GM21529 (cell line): ENCODE results near the gene LTBP1.

Experiments
- ATAC-seq: cut with Tn5 transposase; IDR thresholded peaks from one replicate; pipeline ENCODE4 v1.9.1; 2021; ENCODE audit not compliant: unreplicated experiment

The LTBP1 gene

GRCh38 chr2:33288011-33288410 is 341.3 kb downstream of the LTBP1 start:
- no peak for ATAC-seq

GRCh38 chr2:33289961-33290360 is 343.2 kb downstream of the LTBP1 start:
- no peak for ATAC-seq

- ATAC-seq: no peak
Observed at GRCh38 chr2:33291278-33292013, 344.7 kb downstream of the LTBP1 start.

- ATAC-seq: no peak
Observed at GRCh38 chr2:33292063-33292462, 345.3 kb downstream of the LTBP1 start.

- ATAC-seq: peak; percentile 57
Observed at GRCh38 chr2:33292981-33293595, 346.3 kb downstream of the LTBP1 start.

GRCh38 chr2:33298233-33298632 is 351.5 kb downstream of the LTBP1 start:
- ATAC-seq: no peak

- no peak for ATAC-seq
Observed at GRCh38 chr2:33301355-33301754, 354.6 kb downstream of the LTBP1 start.

- ATAC-seq: no peak
Observed at GRCh38 chr2:33302348-33302747, 355.6 kb downstream of the LTBP1 start.

- ATAC-seq: no peak
Observed at GRCh38 chr2:33304032-33304864, 357.5 kb downstream of the LTBP1 start.

GRCh38 chr2:33307659-33308270 is 361.0 kb downstream of the LTBP1 start:
- no peak for ATAC-seq

GRCh38 chr2:33312355-33312754 is 365.6 kb downstream of the LTBP1 start:
- ATAC-seq: no peak

- ATAC-seq: no peak
Observed at GRCh38 chr2:33313039-33313438, 366.3 kb downstream of the LTBP1 start.

- no peak for ATAC-seq
Observed at GRCh38 chr2:33314541-33314940, 367.8 kb downstream of the LTBP1 start.

GRCh38 chr2:33316328-33316727 is 369.6 kb downstream of the LTBP1 start:
- no peak for ATAC-seq

GRCh38 chr2:33317369-33318007 is 370.7 kb downstream of the LTBP1 start:
- no peak for ATAC-seq

GRCh38 chr2:33318456-33318855 is 371.7 kb downstream of the LTBP1 start:
- no peak for ATAC-seq

- no peak for ATAC-seq
Observed at GRCh38 chr2:33320573-33320972, 373.8 kb downstream of the LTBP1 start.

GRCh38 chr2:33321236-33321771 is 374.6 kb downstream of the LTBP1 start:
- peak; percentile 61 for ATAC-seq

- no peak for ATAC-seq
Observed at GRCh38 chr2:33321876-33322483, 375.2 kb downstream of the LTBP1 start.

- ATAC-seq: peak; percentile 42
Observed at GRCh38 chr2:33322612-33323011, 375.9 kb downstream of the LTBP1 start.
